Activated CD8-positive, alpha-beta memory T cell treated with anti-CD3 and anti-CD28 coated beads for 24 hours (primary cell): ENCODE results near the gene SMAD2.

ENCODE experiments used
- DNase-seq: peaks from one replicate; pipeline ENCODE4 v3.0.0-alpha.2; 2020

The SMAD2 gene

DNA sequence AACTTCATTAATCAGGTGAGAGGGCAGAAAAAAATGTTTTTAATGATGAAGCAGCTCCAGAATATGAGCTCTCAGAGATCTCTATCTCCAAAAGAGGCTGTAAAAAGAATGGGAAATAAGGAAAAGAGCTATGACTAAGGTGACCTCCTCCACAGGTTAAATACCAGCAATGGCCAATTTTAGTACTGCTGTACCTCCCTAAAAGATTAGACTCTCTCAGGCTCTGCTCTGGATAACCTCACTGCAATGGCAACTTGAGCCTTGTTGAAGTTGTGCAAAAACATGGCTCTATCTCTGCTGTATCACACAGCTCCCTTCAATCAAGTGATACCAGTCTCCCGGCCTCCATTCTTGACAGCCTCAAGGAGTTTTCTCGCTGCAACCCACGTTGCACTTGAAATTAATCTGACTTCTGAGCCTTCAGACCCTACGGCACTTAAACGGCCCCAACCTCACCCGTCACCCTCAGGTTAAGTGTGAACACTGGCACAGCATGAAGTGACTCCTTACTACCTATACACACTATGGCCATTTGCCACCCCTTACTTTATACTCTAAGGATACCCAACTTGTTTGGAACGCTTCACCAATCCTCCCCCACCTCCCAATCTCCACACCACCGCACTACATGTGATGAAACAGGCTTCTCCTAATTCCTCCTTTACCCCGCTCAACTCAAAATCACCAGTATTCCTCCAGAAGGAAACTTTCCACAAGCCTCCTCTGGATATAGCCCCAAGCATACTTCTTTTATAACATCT lies 36.3 kb downstream of the SMAD2 start:
- no peak for DNase-seq

- no peak for DNase-seq
Observed at GRCh38 chr18:47893047-47893446, 37.4 kb downstream of the SMAD2 start.

DNA sequence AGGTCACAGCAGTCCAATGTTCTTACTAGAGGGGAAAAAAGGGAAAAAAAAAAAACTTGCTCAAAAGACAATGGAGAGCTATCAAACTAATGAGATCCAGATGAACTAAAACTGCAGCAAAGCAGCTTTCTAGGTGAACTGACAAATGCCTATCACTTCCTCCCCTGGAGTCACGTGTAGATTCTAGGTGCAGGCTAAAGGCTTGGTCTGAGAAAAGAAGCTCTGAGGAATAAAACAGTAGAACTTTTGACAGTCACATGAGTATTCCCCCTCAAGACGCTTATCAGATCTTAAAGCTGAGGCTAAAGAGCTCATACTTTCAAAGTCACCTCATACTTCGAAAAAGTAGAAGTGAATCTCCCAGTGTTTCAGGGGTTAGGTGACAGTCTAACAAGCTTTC lies 42.3 kb downstream of the SMAD2 start:
- no peak for DNase-seq

DNA sequence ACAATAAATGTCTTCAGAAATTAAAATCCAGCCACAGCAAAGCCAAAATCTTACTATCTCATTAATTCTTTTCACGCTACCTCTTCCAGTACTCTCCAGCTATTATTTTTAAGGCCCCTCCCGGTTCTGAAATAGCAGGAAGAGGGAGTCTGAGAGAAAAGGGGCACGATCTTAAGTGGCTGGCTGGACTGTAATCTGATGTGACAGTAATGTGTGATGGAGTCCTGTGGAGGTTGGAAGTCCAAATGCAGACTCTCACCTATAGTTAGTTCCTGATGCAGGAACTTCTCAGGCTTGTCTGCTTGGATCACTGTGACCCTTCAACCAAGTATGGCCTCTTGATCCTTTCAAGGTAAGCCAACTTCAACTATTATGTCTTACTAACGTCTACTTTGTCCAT lies 43.2 kb downstream of the SMAD2 start:
- DNase-seq, result no peak

DNA sequence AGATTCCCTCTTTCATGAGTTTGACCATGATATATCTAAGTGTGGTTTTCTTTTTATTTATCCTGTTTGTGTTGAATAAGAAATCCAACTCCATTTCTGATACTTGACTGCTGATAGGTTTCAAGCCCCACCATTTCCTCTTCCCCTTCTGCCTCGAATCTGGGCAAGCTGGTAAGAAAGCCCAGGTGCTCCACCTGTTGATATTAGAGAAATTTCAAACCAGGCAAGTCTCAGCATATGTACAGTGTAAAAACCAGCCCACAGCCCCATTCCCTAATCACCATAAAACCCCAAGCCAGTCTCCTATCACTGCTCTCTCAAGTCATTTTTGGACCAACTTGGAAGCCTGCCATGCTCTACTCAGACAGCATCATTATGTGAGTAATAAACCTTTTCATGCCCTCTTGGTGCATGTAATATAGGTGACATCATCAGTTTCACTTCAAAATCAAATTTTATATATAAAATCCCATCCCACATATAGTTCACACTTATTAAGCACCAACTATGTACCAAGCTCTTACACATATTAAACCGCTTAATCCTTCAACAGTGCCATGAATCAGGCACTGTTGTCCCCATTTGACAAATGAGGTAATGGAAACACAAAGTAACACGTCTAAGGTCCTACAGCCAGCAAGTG lies 46.6 kb downstream of the SMAD2 start:
- DNase-seq, result no peak

DNA sequence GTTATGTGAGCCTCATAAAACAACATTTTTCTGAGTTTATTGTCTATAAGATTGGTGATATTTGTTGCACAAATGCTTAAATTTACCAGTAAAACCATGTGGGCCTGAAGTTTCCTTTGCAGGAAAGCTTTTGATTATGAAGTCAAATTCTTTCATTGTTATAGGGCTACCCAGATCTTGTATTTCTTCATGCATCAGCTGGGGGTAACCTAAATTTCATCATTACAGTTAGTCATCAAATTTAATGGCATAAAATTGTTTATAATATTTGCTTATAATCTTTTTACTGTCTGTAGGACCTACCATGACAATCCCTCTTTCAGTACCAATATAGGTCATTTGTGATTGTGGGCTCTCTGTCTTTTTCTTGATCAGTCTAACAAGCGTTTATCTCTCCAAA lies 47.8 kb downstream of the SMAD2 start:
- DNase-seq, result no peak

GRCh38 chr18:47881752-47882455 lies 48.6 kb downstream of the SMAD2 start:
- no peak for DNase-seq

DNA sequence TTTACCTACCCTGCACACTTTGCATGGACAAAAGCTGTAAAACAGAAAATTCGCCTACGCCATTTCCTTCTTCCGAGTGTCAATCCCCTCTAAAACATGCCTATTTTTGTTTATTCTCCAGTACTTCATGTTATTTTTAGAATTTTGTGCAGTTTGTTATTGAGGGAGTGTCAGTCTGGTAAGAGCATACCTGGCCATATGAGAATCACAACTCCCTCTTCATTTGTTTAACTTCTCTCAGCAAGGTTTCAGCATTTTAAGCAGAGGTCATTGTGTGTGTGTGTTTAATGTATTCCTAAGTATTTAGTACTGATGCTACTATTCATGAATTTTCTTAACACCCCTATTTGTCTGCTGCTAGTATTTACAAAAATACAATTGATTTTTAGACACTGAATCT lies 49.4 kb downstream of the SMAD2 start:
- no peak for DNase-seq

DNA sequence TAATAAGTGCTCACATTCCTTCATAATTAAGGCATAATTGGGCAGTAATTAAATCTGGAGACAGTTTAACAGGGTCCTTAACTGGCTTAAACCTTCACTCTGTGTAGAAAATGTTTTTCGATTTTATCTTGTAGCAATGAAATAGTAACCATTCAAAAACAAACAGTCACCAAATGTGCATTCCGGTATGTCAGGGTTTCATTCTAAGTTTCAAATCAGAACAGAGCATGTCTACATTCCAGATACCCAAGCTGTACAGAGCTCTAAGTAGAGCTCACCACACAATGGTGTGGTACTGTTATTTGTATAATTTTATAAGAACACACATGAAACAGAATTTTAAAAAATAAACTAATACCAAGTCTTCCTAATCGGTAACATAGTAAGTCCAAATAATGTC lies 52.6 kb downstream of the SMAD2 start:
- no peak for DNase-seq

DNA sequence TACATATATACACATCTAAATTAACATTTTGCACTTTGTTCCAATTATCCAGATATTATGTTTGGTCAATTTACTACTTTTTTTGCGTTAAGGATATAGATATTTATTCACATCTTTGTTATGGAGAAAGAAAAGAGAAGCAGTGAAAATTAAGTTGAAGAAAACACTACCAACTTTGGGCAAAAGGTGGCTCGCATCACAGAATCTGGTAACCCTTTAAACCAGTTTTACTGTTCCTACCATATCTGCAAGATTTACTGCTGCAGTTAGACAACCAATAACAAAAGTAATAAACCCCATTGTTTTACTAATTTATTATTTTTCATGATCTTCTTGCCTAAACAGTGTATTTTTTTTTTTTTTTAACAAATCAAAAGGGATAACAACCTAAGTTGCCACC lies 53.6 kb downstream of the SMAD2 start:
- DNase-seq, result no peak

- no peak for DNase-seq
Observed at GRCh38 chr18:47873625-47874024, 56.8 kb downstream of the SMAD2 start.

DNA sequence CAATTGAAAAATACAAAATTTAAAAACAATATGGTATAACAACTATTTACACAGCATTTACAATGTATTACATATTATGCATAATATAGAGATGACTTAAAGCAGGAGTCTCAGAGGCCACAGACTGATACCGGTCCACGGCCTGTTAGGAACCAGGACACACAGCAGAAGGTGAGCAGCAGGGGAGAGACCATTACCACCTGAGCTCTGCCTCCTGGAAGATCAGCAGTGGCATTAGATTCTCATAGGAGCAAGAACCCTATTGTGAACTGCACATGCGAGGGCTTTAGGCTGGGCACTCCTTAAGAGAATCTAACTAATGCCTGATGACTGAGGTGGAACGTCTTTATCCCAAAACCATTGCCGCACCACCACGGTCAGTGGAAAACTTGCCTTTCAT lies 58.0 kb downstream of the SMAD2 start:
- DNase-seq, result no peak

DNA sequence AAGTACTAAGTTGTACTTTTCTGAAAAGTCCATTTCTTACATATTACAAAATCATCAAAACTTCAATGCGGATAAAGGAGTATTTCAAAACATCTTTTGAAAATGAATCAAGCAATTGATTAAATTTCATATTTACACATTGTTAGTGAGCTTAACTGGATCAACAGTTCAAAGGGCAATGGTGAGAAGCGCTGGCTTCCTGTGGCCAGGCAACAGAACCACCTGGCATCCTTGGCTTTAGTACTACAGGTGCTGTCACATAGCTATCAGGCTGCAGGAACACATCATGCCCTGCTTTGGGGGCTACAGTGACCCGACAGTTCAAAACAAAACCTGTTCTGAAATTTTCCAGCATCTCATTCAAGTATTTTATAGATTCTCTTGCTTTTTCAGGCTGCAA lies 59.2 kb downstream of the SMAD2 start:
- no peak for DNase-seq

- no peak for DNase-seq
Observed at GRCh38 chr18:47870605-47871004, 59.9 kb downstream of the SMAD2 start.

DNA sequence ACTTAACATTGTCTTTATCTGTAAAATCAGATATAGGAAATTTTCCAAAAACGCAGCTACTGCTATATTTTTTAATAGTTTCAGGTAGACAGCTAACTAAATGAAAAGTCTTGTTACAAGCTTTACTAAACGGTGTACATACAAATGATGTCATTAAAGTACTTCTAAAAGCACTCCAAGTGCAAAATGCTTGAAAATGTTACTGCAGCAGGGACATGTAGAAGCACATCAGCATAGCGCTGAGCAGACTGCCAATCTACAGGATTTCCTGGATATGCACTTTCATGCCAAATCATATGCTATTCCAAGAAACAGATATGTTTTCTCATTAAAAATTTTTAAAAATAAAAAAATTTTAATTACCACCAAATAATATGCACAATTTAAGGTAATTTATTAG lies 61.7 kb downstream of the SMAD2 start:
- DNase-seq, result no peak

DNA sequence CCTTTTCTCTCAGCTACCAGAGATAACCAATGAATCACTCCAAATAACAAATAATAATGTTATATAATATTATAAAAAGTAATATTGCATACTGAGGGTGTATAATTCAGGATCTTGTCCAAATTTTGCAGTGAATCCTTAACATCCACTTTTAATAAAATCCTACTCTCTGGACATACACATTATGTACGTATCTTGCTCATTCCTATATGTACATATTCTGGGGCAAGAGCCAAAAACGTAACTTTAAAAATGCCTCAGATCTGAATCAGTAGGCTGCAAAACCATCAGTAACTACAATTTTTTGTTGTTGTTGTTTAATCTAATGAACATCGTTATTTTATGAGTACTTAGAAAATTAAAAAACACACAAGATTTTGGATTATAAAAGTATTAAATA lies 65.3 kb downstream of the SMAD2 start:
- no peak for DNase-seq

GRCh38 chr18:47863041-47863440 lies 67.4 kb downstream of the SMAD2 start:
- DNase-seq, result no peak

- DNase-seq, result no peak
Observed at GRCh38 chr18:47858607-47859006, 71.9 kb downstream of the SMAD2 start.

DNA sequence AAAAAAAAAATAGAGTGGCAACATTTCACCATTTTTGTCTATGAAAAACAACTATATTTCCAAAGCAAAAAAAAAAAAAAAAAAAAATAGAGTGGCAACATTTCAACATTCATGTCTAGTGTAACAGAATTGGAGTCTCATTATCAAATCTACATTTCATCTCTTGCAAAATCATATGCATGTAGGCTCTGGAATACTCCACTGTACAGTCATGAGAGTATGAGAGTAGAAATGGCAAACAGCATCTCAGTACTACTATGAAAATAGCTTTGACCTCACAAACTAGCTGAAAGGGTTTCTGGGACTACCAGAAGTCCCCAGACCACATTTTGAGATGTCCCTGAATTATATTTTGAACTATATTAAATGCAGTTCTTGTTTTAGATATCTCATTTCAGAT lies 82.8 kb downstream of the SMAD2 start:
- DNase-seq, result no peak

DNA sequence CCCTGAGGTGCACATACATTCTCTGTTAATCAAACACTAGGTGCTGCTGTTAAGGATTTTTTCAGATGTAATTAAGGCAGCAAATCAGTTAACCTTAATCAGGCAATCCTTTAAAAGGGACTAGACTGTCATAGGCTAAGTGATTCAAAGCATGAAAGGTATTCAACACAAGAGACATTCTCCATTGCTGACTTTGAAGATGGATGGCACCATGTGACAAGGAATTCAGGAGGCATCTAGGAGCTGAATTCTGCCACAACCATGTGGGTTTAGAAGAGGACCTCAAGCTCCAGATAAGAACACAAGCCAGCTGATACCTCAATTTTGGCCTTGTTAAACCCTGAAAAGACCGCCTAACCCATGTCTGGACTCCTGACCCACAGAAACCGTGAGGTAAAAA lies 84.0 kb downstream of the SMAD2 start:
- no peak for DNase-seq

DNA sequence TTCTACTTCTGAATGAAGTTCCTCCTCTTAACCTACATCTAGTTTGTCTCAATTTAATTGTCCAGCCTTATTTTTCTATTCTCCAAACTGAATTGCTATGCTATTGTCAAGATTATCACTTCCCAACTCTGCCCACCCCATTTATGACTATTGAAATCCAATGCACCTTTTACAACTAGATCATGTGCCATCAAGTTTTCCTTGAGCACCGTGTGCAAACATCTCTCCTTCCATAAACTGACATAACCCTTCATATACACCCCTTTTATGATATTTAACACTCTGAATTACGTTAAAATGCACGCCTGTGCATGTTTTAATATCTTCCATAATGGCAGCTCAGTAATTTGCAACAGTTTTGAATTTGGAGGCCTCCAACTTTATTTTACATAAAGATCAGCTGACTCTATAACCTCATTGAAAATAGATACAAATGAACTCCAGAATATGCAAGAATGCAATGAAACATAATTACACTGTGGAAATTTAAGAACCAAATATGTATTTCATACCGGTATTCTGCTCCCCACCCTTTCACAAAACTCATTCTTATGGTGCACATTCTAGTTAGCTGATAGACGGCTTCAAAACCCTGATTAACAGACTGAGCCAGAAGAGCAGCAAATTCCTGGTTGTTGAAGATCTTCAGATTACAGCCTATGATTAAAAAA lies 85.5 kb downstream of the SMAD2 start:
- DNase-seq, result no peak

DNA sequence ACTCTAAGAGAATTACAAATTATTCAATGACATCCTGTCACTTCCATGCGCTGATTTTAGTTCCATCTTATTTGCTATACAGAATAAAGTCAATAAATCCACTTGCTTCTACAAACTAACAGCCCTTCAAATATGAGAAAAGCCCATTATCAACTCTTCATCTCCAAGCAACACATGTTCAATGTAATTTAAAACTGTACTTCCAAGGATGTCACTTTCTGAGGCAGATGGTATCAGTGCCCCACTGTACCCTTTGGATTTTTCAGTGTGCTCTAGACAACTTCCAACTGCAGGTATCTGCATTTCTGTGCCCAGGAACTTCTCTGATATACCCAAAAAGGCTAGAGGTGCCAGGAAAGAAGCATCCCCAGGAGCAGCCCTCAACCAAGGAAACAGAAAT lies 87.6 kb downstream of the SMAD2 start:
- no peak for DNase-seq

DNA sequence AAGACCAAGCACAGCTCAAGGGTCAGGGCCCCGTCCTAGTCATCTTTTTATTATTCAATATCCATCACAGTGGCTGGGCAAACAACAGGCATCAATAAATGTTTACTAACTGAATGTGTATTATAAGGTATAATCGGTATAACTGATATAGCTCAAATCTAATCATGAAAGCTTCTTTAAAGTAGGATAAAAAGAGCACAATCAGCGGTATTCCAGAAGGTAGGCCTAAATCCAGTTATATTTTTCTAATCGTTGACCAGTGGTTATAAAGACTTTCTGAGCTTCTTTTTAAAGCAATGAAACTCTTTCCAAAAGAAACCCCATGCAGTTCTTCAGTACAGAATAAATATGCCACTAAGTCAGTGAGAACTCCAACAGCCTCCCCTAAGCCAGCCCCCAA lies 92.1 kb downstream of the SMAD2 start:
- no peak for DNase-seq

DNA sequence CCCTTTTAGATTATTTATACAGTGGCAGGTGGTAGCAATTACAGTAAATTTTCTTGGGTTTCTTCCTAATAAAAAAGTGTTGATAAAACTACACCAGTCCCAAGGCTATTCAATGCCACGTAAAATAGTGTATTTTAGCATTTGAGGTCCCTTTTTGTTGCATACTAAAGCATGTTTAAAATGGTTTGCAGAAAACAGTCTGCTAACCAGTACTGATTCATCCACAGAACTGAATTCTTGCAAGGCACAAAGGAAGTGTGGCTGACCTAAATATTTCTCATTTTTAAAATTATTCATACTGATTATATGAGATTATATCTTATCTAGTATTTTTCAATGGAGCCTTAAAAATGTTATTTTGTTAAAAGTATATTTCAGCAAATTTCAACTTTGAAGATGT lies 98.1 kb downstream of the SMAD2 start:
- no peak for DNase-seq
